PC-9 (cell line): ENCODE measurements around the gene TSC1. TPM values are rescaled to one million over a fixed set of nuclear protein-coding genes. Genes with fewer than 3 reads are reported as not detected.

Source experiments
- BruUV-seq: library from RNA; stranded (reverse); fragments of 400-500 nt; replicated peaks from 2 replicates; lab custom pipeline; 2021; lab: Mats Ljungman, UMichigan
- CTCF ChIA-PET: fragments of 300-600 bp; sonication (Branson Sonifier 250); formaldehyde crosslinking; loops from one replicate; lab custom pipeline; 2022; ENCODE audit warnings: antibody characterized with exemption; lab: Charles Lee
- POLR2A ChIA-PET: fragments of 300-600 bp; sonication (Branson Sonifier 250); formaldehyde crosslinking; loops from one replicate; lab custom pipeline; 2022; ENCODE audit warnings: antibody characterized with exemption; ENCODE audit not compliant: unreplicated experiment; lab: Charles Lee
- DNase-seq, 2 experiments: peaks; one replicate each; pipeline versions ENCODE4 v3.0.0 to v3.0.0-alpha.2; 2015 to 2022; ENCODE audit warnings: mixed read lengths in 1 of 2
- H2AFZ ChIP-seq: fragments of 200-600 bp; sonication (generic); 2 replicates; pipeline ENCODE4 v1.8.1; 2017; ENCODE audit warnings: antibody characterized with exemption
- H3F3A ChIP-seq: fragments of 200-600 bp; sonication (generic); 2 replicates; pipeline ENCODE4 v1.8.1; 2017; ENCODE audit warnings: antibody characterized with exemption, mild to moderate bottlenecking, low read depth; ENCODE audit not compliant: insufficient read depth
- H3K27ac ChIP-seq: fragments of 200-600 bp; sonication (generic); 2 replicates; pipeline ENCODE4 v1.6.1; 2016; ENCODE audit warnings: mixed run types
- H3K27me3 ChIP-seq: fragments of 200-600 bp; sonication (generic); 2 replicates; pipeline ENCODE4 v1.6.1; 2016; ENCODE audit warnings: low read depth, mixed run types; ENCODE audit not compliant: insufficient read depth
- H3K36me3 ChIP-seq: fragments of 200-600 bp; sonication (generic); 2 replicates; pipeline ENCODE4 v1.6.1; 2016; ENCODE audit warnings: low read depth, mixed run types
- H3K4me1 ChIP-seq: fragments of 200-600 bp; sonication (generic); replicated peaks from 2 replicates; pipeline ENCODE4 v1.6.1; 2016; ENCODE audit warnings: mixed run types; ENCODE audit not compliant: insufficient read depth
- H3K4me2 ChIP-seq: fragments of 200-600 bp; sonication (generic); 2 replicates; pipeline ENCODE4 v1.6.1; 2017; ENCODE audit warnings: mixed run types
- H3K4me3 ChIP-seq: fragments of 200-600 bp; sonication (generic); 2 replicates; pipeline ENCODE4 v1.6.1; 2016; ENCODE audit warnings: mixed run types
- H3K79me2 ChIP-seq: fragments of 200-600 bp; sonication (generic); 2 replicates; pipeline ENCODE4 v1.6.1; 2017; ENCODE audit warnings: low read depth, mixed run types
- H3K9me2 ChIP-seq: fragments of 200-600 bp; sonication (generic); 2 replicates; pipeline ENCODE4 v1.8.1; 2017; ENCODE audit warnings: mild to moderate bottlenecking; ENCODE audit not compliant: insufficient read depth
- H3K9me3 ChIP-seq: fragments of 200-600 bp; sonication (generic); 2 replicates; pipeline ENCODE4 v1.8.1; 2016; ENCODE audit warnings: low read depth; ENCODE audit not compliant: insufficient read depth
- H4K20me1 ChIP-seq: fragments of 200-600 bp; sonication (generic); 2 replicates; pipeline ENCODE4 v1.8.1; 2017; ENCODE audit not compliant: insufficient read depth
- EZH2 ChIP-seq: fragments of 200-600 bp; sonication (generic); IDR thresholded peaks from 2 replicates; pipeline ENCODE4 v1.8.0; 2017; ENCODE audit warnings: antibody characterized with exemption, low read depth
- intact Hi-C: fragments of 100-400 bp; cut with micrococcal nuclease; formaldehyde crosslinking; loops from one replicate; pipeline ENCODE4 v1.10.0; 2022; ENCODE audit not compliant: unreplicated experiment
- total RNA-seq: library from RNA; stranded (reverse); gene quantifications from 2 replicates; pipeline ENCODE4 v1.2.3, GENCODE V29; 2021
- TF ChIP-seq, protein P1 (sequence below): fragments of 200-600 bp; sonication (generic); conservative IDR thresholded peaks from 2 replicates; pipeline ENCODE4 v1.6.1; 2017; ENCODE audit warnings: mixed run types, antibody characterized with exemption, mild to moderate bottlenecking, moderate library complexity

The TSC1 gene
- total RNA-seq, 1 experiment from 2014 or later: 61.0 TPM

DNA sequence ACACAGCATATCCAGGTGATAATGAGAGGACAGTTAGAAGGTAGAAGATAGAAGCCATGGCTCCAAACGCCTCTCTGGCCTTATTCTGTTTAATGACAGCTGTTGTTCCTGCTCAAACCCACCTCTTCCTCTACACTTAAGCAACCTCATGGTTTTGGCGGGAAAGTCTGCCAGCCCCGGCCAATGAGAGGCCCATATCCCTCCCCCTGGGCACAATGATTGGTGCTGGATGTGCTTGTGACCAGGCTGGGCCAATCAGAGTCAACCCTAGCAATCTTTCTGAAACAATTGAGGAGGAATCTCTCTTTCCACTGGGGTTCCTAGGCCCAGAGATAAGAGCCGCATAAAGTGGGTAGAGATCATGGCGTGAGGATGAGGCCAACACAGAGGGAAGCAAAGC, 29.3 kb upstream of the TSC1 start:
- H4K20me1 ChIP-seq: no peaks in the 10 kb centered on the region
- BruUV-seq: no TSS peak
- ChIA-PET POLR2A (no interaction called here), CTCF (interaction anchor here (0.6 to 0.7 kb wide), 2 partner anchors 52 to 709 kb away, joined by 5 to 9 read pairs; no protein-coding TSS in a partner anchor)
- intact Hi-C loops: loop anchor here (5.0 kb wide), 1 partner anchor 171 kb away; no protein-coding TSS in a partner anchor
- H3K9me2 ChIP-seq: no peaks in the 10 kb centered on the region
- no peaks in the 10 kb centered on the region for H3K4me1 ChIP-seq
- no peak for DNase-seq
- H3K36me3 ChIP-seq: no peaks in the 10 kb centered on the region
- no peaks in the 10 kb centered on the region for H3K9me3 ChIP-seq
- no peak overlapping the region for H3K4me2 ChIP-seq
- TF ChIP-seq, protein P1, sequence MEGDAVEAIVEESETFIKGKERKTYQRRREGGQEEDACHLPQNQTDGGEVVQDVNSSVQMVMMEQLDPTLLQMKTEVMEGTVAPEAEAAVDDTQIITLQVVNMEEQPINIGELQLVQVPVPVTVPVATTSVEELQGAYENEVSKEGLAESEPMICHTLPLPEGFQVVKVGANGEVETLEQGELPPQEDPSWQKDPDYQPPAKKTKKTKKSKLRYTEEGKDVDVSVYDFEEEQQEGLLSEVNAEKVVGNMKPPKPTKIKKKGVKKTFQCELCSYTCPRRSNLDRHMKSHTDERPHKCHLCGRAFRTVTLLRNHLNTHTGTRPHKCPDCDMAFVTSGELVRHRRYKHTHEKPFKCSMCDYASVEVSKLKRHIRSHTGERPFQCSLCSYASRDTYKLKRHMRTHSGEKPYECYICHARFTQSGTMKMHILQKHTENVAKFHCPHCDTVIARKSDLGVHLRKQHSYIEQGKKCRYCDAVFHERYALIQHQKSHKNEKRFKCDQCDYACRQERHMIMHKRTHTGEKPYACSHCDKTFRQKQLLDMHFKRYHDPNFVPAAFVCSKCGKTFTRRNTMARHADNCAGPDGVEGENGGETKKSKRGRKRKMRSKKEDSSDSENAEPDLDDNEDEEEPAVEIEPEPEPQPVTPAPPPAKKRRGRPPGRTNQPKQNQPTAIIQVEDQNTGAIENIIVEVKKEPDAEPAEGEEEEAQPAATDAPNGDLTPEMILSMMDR: no peak
- H3K27me3 ChIP-seq: peaks cover 56% of the 10 kb centered on the region
- H2AFZ ChIP-seq: no peak overlapping the region
- no peaks in the 10 kb centered on the region for H3K79me2 ChIP-seq
- no peak overlapping the region for H3K4me3 ChIP-seq
- H3F3A ChIP-seq: no peaks in the 10 kb centered on the region
- no peak overlapping the region for H3K27ac ChIP-seq

DNA sequence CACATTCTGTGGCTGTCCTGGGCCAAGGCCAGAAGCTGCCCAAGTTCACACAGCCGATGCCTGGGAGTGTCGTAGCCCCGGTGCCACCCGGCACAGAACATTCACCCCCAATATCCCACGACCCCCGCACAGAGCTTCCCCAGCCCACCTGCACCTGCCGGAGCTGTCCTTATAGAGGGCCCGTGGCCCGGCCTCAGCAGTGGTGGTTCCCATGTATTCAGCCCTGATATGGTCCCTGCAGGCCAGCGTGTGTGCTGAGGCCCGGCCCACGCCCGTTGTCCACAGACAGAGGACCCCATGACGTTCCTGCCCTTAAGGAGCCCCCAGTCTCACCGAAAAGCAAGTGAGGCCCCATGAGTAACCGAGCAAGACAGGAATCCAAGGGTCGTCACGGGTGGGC, 28.8 kb upstream of the TSC1 start:
- no TSS peak for BruUV-seq
- Histone ChIP-seq H3K4me2 (no peak overlapping the region), H3K36me3 (no peaks in the 10 kb centered on the region), H2AFZ (no peak overlapping the region), H3K4me1 (no peaks in the 10 kb centered on the region), H4K20me1 (no peaks in the 10 kb centered on the region), H3K4me3 (no peak overlapping the region), H3K27ac (no peak overlapping the region), H3K9me2 (no peaks in the 10 kb centered on the region), H3F3A (no peaks in the 10 kb centered on the region), H3K79me2 (no peaks in the 10 kb centered on the region), H3K9me3 (no peaks in the 10 kb centered on the region), H3K27me3 (peaks cover 52% of the 10 kb centered on the region)
- CTCF ChIA-PET: interaction anchor here (0.6 kb wide), 1 partner anchor 26 kb away, joined by 3 read pairs; no protein-coding TSS in a partner anchor
- TF ChIP-seq EZH2: no peak
- TF ChIP-seq, protein P1: no peak
- no peak for DNase-seq
- intact Hi-C loops: loop anchor here (5.0 kb wide), 1 partner anchor 171 kb away; no protein-coding TSS in a partner anchor
- POLR2A ChIA-PET: no interaction called here

DNA sequence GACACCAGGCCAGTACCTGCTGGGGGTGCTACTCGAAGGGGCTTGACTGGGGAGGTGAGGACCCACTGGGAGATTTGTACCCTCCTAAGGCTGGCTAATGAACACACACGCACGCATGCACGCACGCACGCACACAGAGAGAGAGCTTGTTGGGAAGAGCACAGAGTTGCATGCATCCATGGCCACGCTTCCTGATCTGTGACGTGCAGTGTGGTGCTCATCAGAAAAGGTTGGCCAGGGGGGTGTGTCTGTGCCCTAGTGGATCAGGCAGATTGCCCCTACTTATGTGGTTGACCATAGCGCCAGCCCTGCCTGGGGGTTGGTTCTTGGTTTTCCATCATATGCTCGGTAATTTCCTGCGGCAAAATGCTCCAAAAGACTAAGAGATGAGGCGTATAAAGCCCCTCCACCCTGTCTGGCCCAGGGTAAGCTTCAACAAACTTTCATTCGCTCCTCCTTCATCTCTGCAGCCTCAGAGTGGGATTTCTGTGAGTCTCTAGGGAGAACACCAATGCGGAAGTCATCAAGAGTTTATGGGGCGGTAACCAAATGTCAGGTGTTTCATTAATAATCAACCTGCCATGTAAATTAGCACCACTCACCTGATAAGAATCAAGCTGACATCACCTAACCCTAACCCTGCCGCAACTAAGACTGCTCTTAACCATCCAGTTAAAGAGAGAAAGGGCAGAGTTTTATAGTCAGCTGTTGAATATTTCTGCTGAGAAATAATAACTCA, 26.1 kb upstream of the TSC1 start:
- no peak for TF ChIP-seq EZH2
- TF ChIP-seq, protein P1: no peak
- no peaks in the 10 kb centered on the region for H3K36me3 ChIP-seq
- no peaks in the 10 kb centered on the region for H3K79me2 ChIP-seq
- no TSS peak for BruUV-seq
- intact Hi-C loops: loop anchor here (5.0 kb wide), 1 partner anchor 168 kb away; no protein-coding TSS in a partner anchor
- POLR2A ChIA-PET: no interaction called here
- no peaks in the 10 kb centered on the region for H3K9me2 ChIP-seq
- no peaks in the 10 kb centered on the region for H4K20me1 ChIP-seq
- H3K27ac ChIP-seq: no peak overlapping the region
- no peak for DNase-seq
- no peak overlapping the region for H3K4me3 ChIP-seq
- CTCF ChIA-PET: interaction anchor here (0.7 kb wide), 1 partner anchor 300 kb away, joined by 3 read pairs; the partner anchor contains the start of gene GTF3C4
- peaks cover 53% of the 10 kb centered on the region for H3K27me3 ChIP-seq
- H3K9me3 ChIP-seq: no peaks in the 10 kb centered on the region
- H2AFZ ChIP-seq: no peak overlapping the region
- no peaks in the 10 kb centered on the region for H3K4me1 ChIP-seq
- no peaks in the 10 kb centered on the region for H3F3A ChIP-seq
- H3K4me2 ChIP-seq: no peak overlapping the region
